Peyer's patch (tissue), 4 donors: ENCODE results near the gene SLC30A7.
"Not testable (repeated sequence)": the region's sequence is repeated elsewhere in the genome, so short reads cannot be mapped to it uniquely, and the experiment has no call there.

Source experiments
- CTCF ChIP-seq, 6 experiments: fragments of 450-650 bp in 4 of 6; fragments of 200-600 bp in 2 of 6; sonication (generic) in 1 of 6; IDR thresholded peaks; one replicate each; pipeline ENCODE4 v1.5.1; 2017 to 2019; ENCODE audit warnings: antibody characterized with exemption in 6 of 6, mild to moderate bottlenecking in 3 of 6, moderate library complexity in 1 of 6
- POLR2A ChIP-seq, 2 donors: fragments of 450-650 bp; IDR thresholded peaks; one replicate each; pipeline ENCODE4 v1.5.1; 2017; ENCODE audit warnings: antibody characterized with exemption in 2 of 2, mild to moderate bottlenecking in 2 of 2, moderate library complexity in 2 of 2

GRCh38 chr1:100855116-100855515 lies 40.8 kb upstream of the SLC30A7 start:
- TF ChIP-seq CTCF, POLR2A (IDR thresholded peaks at IDR 0.05): not testable (repeated sequence)
